Heart left ventricle (tissue), 13 donors: ENCODE measurements around the gene BAZ1B.

Source experiments
- POLR2A ChIP-seq, 2 donors: fragments of 450-650 bp; IDR thresholded peaks; one replicate each; pipeline ENCODE4 v1.6.1; 2017; ENCODE audit warnings: antibody characterized with exemption in 2 of 2, mild to moderate bottlenecking in 2 of 2, moderate library complexity in 2 of 2
- TF ChIP-seq, protein P1 (sequence below), 12 donors: fragments of 200-600 bp; sonication (generic) in 4 of 12; IDR thresholded peaks; one replicate each; pipeline versions ENCODE4 v1.5.0 to v1.8.0; 2018 to 2022; ENCODE audit warnings: antibody characterized with exemption in 12 of 12, mild to moderate bottlenecking in 5 of 12
- donor health status: ischemic (EF 13 %, LVEDD 7.1; RV severe dilation, severe dysfunction).
- donor health status: DM: no; HTN: yes; CAD: no.
- donor health status: DM: no; HTN: no; CAD: no.
- donor health status: ischemic (EF 25% LVEDD 6.9; RV normal size, moderate dysfunction).
- donor health status: ischemic (EF 25% LVEDD 5.7; RV mildly dilated, moderate dysfunction).
- donor health status: ischemic (EF 35%, LVEDD 5.7; RV mildly dilated, moderate dysfunction).
- donor health status: nonischemic (EF 11% LVEDD 7.7; RV severe dilation, severe dysfunction).
- donor health status: DM: yes; HTN: yes; CAD: no.
- donor health status: PGD.
- donor health status: ischemic (EF 29% LVEDD 5.4; RV normal size, mild dysfunction).
- donor health status: nonischemic (EF 23%, LVEDD 6.1; RV moderate dilation, normal function).

DNA sequence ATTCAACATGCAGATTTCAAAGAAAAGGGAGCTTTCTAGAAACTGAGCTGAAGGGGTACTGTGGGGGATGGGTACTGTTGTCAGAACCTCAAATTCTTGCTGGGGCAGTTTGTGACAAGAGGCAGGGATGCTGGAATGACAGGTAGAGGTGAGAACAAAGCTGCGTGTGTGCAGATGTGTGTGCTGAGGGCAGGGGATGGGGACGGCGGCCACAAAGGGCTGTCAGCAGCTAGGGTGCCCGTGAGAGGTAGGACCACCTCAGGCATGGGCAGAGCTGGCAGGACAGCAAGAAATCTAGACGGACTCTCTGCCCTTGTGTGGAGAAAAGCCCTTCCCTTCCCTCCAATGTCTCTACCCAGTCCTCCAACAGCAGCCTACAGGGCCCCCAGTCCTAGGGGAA, 14.4 kb upstream of the BAZ1B start:
- no peak for TF ChIP-seq POLR2A (IDR thresholded peaks at IDR 0.05)
- TF ChIP-seq, protein P1, sequence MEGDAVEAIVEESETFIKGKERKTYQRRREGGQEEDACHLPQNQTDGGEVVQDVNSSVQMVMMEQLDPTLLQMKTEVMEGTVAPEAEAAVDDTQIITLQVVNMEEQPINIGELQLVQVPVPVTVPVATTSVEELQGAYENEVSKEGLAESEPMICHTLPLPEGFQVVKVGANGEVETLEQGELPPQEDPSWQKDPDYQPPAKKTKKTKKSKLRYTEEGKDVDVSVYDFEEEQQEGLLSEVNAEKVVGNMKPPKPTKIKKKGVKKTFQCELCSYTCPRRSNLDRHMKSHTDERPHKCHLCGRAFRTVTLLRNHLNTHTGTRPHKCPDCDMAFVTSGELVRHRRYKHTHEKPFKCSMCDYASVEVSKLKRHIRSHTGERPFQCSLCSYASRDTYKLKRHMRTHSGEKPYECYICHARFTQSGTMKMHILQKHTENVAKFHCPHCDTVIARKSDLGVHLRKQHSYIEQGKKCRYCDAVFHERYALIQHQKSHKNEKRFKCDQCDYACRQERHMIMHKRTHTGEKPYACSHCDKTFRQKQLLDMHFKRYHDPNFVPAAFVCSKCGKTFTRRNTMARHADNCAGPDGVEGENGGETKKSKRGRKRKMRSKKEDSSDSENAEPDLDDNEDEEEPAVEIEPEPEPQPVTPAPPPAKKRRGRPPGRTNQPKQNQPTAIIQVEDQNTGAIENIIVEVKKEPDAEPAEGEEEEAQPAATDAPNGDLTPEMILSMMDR (IDR thresholded peaks at IDR 0.05) = no peak
